Prostate gland (tissue), 2 donors: ENCODE results near the gene CSMD2. TPM values are rescaled to one million over a fixed set of nuclear protein-coding genes. Genes with fewer than 3 reads are reported as not detected.
A peak's percentile ranks its signal among the peaks of the same experiment; 100 is the strongest.

Experiments
- DNase-seq: peaks from one replicate; pipeline ENCODE4 v3.0.0-alpha.2; 2019; ENCODE audit warnings: low spot score
- H3K27ac ChIP-seq, 2 donors: fragments of 200-600 bp; sonication (generic); 2 replicates each; pipeline ENCODE4 v1.5.1; 2017 to 2019
- H3K27me3 ChIP-seq: fragments of 200-600 bp; sonication (generic); replicated peaks from 2 replicates; pipeline ENCODE4 v1.5.1; 2019; ENCODE audit not compliant: insufficient read depth
- H3K36me3 ChIP-seq, 2 donors: fragments of 200-600 bp; sonication (generic); 1 replicate in 1 of 2; 2 replicates in 1 of 2; pipeline versions ENCODE4 v1.5.1 to v1.8.1; 2017 to 2019
- H3K4me1 ChIP-seq: fragments of 200-600 bp; sonication (generic); replicated peaks from 2 replicates; pipeline ENCODE4 v1.5.1; 2019
- H3K4me3 ChIP-seq, 2 donors: fragments of 200-600 bp; sonication (generic); 2 replicates each; pipeline ENCODE4 v1.5.1; 2017 to 2019
- H3K9me3 ChIP-seq: fragments of 200-600 bp; sonication (generic); 2 replicates; pipeline ENCODE4 v1.5.1; 2017
- POLR2A ChIP-seq: fragments of 450-650 bp; IDR thresholded peaks from one replicate; pipeline ENCODE4 v1.6.1; 2016; ENCODE audit warnings: antibody characterized with exemption, mild to moderate bottlenecking
- POLR2AphosphoS5 ChIP-seq: sonication (generic); formaldehyde crosslinking; IDR thresholded peaks from one replicate; pipeline ENCODE4 v1.6.1; 2017; ENCODE audit warnings: antibody characterized with exemption
- WGBS: methylation state at CpG from one replicate; pipeline ENCODE4 v1.1.5; 2018; 5-methylcytosine and 5-hydroxymethylcytosine counted together
- intact Hi-C: fragments of 100-400 bp; cut with DNase I; formaldehyde crosslinking; loops from one replicate; pipeline ENCODE4 v1.14.2; 2022
- total RNA-seq, 2 donors: library from RNA; depleted of rRNA; stranded (reverse); fragments of >200 nt; gene quantifications; one replicate each; pipeline ENCODE4 v1.1.0, GENCODE V29; 2016
- TF ChIP-seq, protein P1 (sequence below), 4 experiments: fragments of 200-600 bp in 2 of 4; fragments of 450-650 bp in 2 of 4; sonication (generic) in 2 of 4; IDR thresholded peaks; 1 replicate in 3 of 4; 2 replicates in 1 of 4; pipeline ENCODE4 v1.5.1; 2016 to 2019; ENCODE audit warnings: antibody characterized with exemption in 4 of 4, mild to moderate bottlenecking in 2 of 4, moderate library complexity in 2 of 4

CSMD2 gene
- total RNA-seq, 2 donors from 2014 or later = 0.14 to 5.5 TPM

DNA sequence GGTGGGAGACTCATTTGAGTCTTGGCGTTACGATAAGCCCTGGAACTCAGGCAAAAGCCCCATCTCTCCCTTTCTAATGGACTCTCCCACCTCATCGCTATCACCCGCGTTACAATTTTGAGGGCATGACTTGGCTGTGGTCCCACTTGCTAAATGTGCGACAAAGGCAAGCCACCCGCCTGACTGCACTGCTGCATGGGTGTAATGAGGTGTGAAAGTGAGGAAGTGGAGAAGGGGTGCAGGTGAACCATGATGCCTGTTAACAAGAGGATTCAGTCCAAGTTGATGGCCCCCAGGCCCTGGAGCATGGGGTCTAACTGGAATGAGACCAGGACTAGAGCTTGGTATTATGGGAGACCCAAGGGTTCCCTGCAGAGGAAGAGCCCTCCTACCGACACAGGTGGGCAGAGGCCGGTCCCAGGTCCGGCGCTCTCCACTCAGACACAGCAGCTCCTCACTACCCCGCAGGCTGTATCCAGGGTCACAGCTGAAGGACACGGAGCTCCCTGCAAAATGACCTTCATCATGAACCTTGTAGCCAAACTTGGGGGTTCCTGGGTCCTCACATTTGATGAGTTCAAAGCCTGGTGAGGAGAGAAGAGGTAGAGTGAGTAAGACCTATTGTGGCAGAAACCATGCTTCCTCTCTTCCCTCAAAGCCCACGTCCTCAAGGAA is 466.5 kb downstream of the CSMD2 start:
- intact Hi-C loops = no loop called here
- WGBS = 90% methylated on average over 14 of the region's 14 CpGs
- Histone ChIP-seq H3K4me1 (no peaks in the 10 kb centered on the region), H3K36me3 (no peaks in the 10 kb centered on the region), H3K4me3 (no peak overlapping the region), H3K9me3 (no peaks in the 10 kb centered on the region), H3K27me3 (no peaks in the 10 kb centered on the region), H3K27ac (no peak overlapping the region)
- DNase-seq = no peak
- TF ChIP-seq, protein P1, sequence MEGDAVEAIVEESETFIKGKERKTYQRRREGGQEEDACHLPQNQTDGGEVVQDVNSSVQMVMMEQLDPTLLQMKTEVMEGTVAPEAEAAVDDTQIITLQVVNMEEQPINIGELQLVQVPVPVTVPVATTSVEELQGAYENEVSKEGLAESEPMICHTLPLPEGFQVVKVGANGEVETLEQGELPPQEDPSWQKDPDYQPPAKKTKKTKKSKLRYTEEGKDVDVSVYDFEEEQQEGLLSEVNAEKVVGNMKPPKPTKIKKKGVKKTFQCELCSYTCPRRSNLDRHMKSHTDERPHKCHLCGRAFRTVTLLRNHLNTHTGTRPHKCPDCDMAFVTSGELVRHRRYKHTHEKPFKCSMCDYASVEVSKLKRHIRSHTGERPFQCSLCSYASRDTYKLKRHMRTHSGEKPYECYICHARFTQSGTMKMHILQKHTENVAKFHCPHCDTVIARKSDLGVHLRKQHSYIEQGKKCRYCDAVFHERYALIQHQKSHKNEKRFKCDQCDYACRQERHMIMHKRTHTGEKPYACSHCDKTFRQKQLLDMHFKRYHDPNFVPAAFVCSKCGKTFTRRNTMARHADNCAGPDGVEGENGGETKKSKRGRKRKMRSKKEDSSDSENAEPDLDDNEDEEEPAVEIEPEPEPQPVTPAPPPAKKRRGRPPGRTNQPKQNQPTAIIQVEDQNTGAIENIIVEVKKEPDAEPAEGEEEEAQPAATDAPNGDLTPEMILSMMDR (IDR thresholded peaks at IDR 0.05) = no peak
- TF ChIP-seq POLR2AphosphoS5 = no peak

DNA sequence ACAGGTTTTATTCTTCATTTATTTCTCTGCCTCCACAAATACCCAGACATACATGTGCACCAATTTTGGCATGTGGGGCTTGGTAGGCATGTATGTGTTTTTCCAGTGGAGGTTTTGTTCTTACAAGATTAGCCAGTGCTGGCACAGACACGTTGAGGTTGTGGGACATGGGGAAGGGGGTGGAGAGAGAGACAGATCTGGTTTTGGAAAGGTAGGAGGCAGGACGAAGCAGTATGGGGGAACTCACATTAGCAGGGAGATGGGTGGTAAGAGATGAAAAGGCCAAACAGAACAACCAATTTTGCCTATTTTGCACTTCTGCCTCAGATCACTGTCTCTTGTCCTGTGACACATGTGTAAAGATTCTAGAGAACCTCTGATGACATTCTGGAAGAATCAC is 467.2 kb downstream of the CSMD2 start:
- TF ChIP-seq, protein P1 (IDR thresholded peaks at IDR 0.05) = no peak
- TF ChIP-seq POLR2AphosphoS5 (no peak), POLR2A (no peak)
- intact Hi-C loops = no loop called here
- H3K27me3 ChIP-seq = no peaks in the 10 kb centered on the region
- WGBS = 63% methylated on average over 2 of the region's 2 CpGs
- H3K4me3 ChIP-seq = no peak overlapping the region
- no peak overlapping the region for H3K27ac ChIP-seq
- H3K36me3 ChIP-seq = no peaks in the 10 kb centered on the region
- no peaks in the 10 kb centered on the region for H3K9me3 ChIP-seq
- no peak for DNase-seq
- no peaks in the 10 kb centered on the region for H3K4me1 ChIP-seq

DNA sequence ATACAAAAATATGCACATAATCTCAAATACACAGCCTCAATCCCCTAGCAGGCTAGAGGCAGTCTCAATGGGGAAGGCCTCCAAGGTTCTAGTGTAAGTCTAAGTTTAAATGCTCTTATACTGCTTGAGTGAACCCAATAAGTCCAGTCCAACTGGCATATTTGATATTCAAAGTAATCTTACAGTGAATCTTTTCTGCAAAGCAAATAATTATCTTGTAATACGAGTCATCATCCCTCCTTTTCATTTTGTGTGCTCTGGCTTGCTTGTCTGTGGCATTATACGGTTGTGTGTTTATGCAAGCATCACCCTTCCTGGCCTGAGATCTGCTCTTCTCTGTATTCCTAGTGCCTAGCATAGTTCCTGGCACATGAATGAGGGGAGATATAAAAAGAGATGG is 468.1 kb downstream of the CSMD2 start:
- intact Hi-C loops = no loop called here
- WGBS = 18% methylated on average over 2 of the region's 2 CpGs
- H3K4me3 ChIP-seq = no peak overlapping the region

DNA sequence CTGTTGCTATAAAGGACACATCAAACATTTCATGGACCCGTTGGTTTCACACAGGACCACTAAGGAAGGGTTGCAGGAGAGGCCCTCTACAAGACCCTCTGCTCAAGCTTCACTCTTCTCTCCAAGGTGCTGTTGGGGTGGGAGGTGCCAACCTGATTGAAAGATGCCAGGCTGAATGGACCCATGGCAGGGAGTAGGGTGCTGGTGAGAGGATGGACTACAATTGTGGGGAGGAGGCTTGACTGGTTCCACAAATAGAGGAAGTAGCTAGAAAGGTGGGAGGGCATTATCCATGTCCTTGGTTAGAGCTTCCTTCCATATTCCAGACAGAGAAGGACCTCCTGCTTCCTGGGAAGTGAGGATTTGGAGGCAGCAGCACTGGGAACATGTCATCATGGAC is 468.7 kb downstream of the CSMD2 start:
- intact Hi-C loops = no loop called here
- TF ChIP-seq, protein P1 (IDR thresholded peaks at IDR 0.05) = no peak
- TF ChIP-seq POLR2AphosphoS5 (no peak), POLR2A (no peak)
- Histone ChIP-seq H3K9me3 (no peaks in the 10 kb centered on the region), H3K4me1 (no peaks in the 10 kb centered on the region), H3K27ac (no peak overlapping the region), H3K36me3 (no peaks in the 10 kb centered on the region), H3K4me3 (no peak overlapping the region), H3K27me3 (no peaks in the 10 kb centered on the region)
- DNase-seq = no peak
- 88% methylated on average over 1 of the region's 1 CpG for WGBS

More for the DNA sequence above, 468.1 kb downstream of the CSMD2 start:
- DNase-seq = peak; percentile 24
- H3K9me3 ChIP-seq = no peaks in the 10 kb centered on the region
- H3K4me1 ChIP-seq = no peaks in the 10 kb centered on the region
- no peaks in the 10 kb centered on the region for H3K36me3 ChIP-seq
- no peaks in the 10 kb centered on the region for H3K27me3 ChIP-seq
- H3K27ac ChIP-seq = no peak overlapping the region
- TF ChIP-seq, protein P1 (IDR thresholded peaks at IDR 0.05) = no peak
- TF ChIP-seq POLR2AphosphoS5 = peak; percentile 90
